Activated CD8-positive, alpha-beta memory T cell treated with anti-CD3 and anti-CD28 coated beads, Interleukin-2, amount 10 ng/mL, durations not matched to agents 7 days and 5 days (primary cell): Measurements from ENCODE around the gene TSACC. TPM values are rescaled to one million over a fixed set of nuclear protein-coding genes. Genes with fewer than 3 reads are reported as not detected.

Experiments used
- ATAC-seq: fragments of 150-1000 bp; cut with Tn5 transposase; one replicate; pipeline ENCODE4 v1.10.0; 2021; ENCODE audit warnings: moderate library complexity
- CTCF ChIA-PET: fragments of 350-600 bp; sonication (Branson Sonifier 250); formaldehyde crosslinking; loops from one replicate; lab custom pipeline; 2021; ENCODE audit warnings: antibody characterized with exemption; lab: Charles Lee
- DNase-seq: peaks from one replicate; pipeline ENCODE4 v3.0.0-alpha.2; 2020
- H3K27ac Mint-ChIP-seq: one replicate; pipeline ENCODE4 v1.8.0; 2021; ENCODE audit warnings: mild to moderate bottlenecking, mixed read lengths
- H3K27me3 Mint-ChIP-seq: one replicate; pipeline ENCODE4 v1.8.0; 2021; ENCODE audit warnings: mixed read lengths
- H3K36me3 Mint-ChIP-seq: one replicate; pipeline ENCODE4 v1.8.0; 2021; ENCODE audit warnings: mild to moderate bottlenecking, mixed read lengths
- H3K4me1 Mint-ChIP-seq: one replicate; pipeline ENCODE4 v1.8.0; 2021; ENCODE audit warnings: mixed read lengths
- H3K4me3 Mint-ChIP-seq: one replicate; pipeline ENCODE4 v1.8.0; 2021; ENCODE audit warnings: mild to moderate bottlenecking, moderate library complexity, mixed read lengths
- H3K9me3 Mint-ChIP-seq: one replicate; pipeline ENCODE4 v1.8.0; 2022; ENCODE audit warnings: low read depth, mixed read lengths
- total RNA-seq, 2 experiments: library from RNA; stranded (reverse); gene quantifications; one replicate each; pipeline ENCODE4 v1.2.3, GENCODE V29; 2021

Gene TSACC
- total RNA-seq, 2 experiments from 2014 or later: not detected

DNA sequence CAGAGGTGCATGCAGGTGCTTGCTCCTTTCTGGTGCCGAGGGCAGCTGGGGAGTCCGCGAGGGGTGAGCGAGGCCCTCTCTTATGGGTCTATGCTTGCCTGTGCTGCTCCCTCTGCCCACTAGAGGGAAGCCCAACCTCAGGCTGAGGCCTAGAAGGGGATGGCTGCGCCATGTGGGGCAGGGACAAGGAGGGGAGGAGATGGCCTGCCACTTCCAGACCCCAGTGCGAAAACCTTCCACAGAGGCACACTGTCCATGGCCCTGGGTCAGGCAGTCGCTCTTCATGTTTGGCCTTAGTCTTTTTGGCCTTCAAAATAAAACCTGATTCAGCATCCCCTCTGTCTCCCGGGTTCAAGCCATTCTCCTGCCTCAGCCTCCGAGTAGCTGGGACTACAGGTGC is 44.7 kb downstream of the TSACC start:
- ATAC-seq: peak; percentile 84

DNA sequence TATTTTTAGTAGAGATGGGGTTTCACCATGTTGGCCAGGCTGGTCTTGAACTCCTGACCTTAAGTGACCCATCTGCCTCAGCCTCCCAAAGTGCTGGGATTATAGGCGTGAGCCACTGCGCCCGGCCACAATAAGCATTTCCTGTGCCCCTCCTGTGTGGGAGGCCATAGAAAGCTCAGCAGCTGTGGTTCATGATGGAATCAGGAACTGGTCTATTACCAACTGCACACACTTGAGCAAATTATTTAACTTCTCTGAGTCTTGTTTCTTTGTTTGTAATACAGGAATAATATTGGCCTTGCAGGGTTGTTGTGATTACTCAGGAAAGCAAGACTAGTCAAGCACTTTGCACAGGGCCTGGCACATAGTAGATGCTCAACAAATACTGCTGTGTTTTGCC is 45.7 kb downstream of the TSACC start:
- peaks cover 9% of the 10 kb centered on the region for H3K4me1 Mint-ChIP-seq
- ATAC-seq (no peak), DNase-seq (no peak)
- H3K36me3 Mint-ChIP-seq: no peaks in the 10 kb centered on the region
- no peaks in the 10 kb centered on the region for H3K9me3 Mint-ChIP-seq
- CTCF ChIA-PET: interaction anchor here (0.7 to 13.1 kb wide), 9 partner anchors 21 to 224 kb away, joined by 3 to 463 read pairs (median 19); no protein-coding TSS in a partner anchor
- no peak overlapping the region for H3K27ac Mint-ChIP-seq
- H3K4me3 Mint-ChIP-seq: no peak overlapping the region
- peaks cover 21% of the 10 kb centered on the region for H3K27me3 Mint-ChIP-seq

More for the DNA sequence above, 44.7 kb downstream of the TSACC start:
- H3K4me1 Mint-ChIP-seq: peaks cover 6% of the 10 kb centered on the region
- peaks cover 14% of the 10 kb centered on the region for H3K27me3 Mint-ChIP-seq
- no peak overlapping the region for H3K27ac Mint-ChIP-seq
- H3K4me3 Mint-ChIP-seq: no peak overlapping the region
- peak; percentile 74 for DNase-seq
- CTCF ChIA-PET: interaction anchor here (0.8 to 13.1 kb wide), 9 partner anchors 9 to 225 kb away, joined by 3 to 463 read pairs (median 6); no protein-coding TSS in a partner anchor
- H3K9me3 Mint-ChIP-seq: no peaks in the 10 kb centered on the region
- H3K36me3 Mint-ChIP-seq: no peaks in the 10 kb centered on the region

DNA sequence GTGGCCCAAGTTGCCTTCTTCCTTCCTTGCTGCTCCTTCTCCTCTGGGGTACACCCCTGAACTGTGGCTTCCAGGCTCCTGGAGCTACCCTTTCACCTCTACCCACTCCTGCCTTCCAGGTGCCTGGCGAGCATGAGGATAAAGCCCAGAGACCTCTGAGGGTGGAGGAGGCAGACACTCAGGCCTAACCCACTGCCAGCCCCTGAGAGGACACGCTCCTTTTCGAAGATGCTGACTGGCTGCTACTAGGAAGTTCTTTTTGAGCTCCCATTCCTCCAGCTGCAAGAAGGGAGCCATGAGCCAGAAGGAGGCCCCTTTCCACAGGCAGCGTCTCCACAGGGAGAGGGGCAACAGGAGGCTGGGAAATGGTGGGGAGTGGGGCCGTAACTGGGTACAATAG is 46.3 kb downstream of the TSACC start:
- no peaks in the 10 kb centered on the region for H3K9me3 Mint-ChIP-seq
- H3K4me1 Mint-ChIP-seq: peaks cover 9% of the 10 kb centered on the region
- no peak for DNase-seq
- no peaks in the 10 kb centered on the region for H3K36me3 Mint-ChIP-seq
- ATAC-seq: no peak
- H3K4me3 Mint-ChIP-seq: no peak overlapping the region
- H3K27me3 Mint-ChIP-seq: peaks cover 28% of the 10 kb centered on the region
- H3K27ac Mint-ChIP-seq: no peak overlapping the region
- CTCF ChIA-PET: interaction anchor here (0.7 to 13.1 kb wide), 17 partner anchors 11 to 305 kb away, joined by 3 to 463 read pairs (median 15); no protein-coding TSS in a partner anchor

DNA sequence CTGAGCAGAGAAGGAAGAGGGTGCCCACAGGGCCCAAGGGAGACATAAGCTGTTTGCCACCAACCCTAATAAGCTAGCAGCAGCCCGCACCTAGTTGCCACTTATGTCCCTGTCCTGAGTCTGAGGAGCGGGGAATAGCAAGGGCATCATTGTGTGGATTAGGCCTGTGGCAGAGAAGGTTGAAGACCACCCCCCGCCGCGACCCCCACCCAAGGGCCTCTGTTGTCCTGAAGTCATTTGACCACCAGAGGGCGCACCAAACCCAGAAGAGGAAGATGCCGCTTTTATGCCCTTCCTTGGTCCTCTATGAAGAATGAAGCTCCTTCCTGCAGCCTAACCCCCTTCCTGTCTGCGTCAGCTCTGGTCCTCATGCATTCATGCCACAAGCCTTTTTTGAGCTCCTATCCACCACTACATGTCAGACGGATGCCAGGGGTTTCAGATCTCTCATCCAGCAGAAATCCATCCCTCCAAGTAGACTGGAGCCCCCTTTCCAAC is 47.3 kb downstream of the TSACC start:
- Mint-ChIP-seq H3K9me3 (no peaks in the 10 kb centered on the region), H3K4me3 (no peak overlapping the region), H3K27ac (no peak overlapping the region), H3K4me1 (peaks cover 9% of the 10 kb centered on the region), H3K36me3 (no peaks in the 10 kb centered on the region), H3K27me3 (peaks cover 37% of the 10 kb centered on the region)
- CTCF ChIA-PET: interaction anchor here (0.6 to 13.1 kb wide), 91 partner anchors 8 to 1512 kb away, joined by 3 to 463 read pairs (median 6); partner anchors contain the start of genes BCAN, BGLAP, GPATCH4 and HAPLN2
- peak; percentile 84 for DNase-seq
- ATAC-seq: peak; percentile 79

DNA sequence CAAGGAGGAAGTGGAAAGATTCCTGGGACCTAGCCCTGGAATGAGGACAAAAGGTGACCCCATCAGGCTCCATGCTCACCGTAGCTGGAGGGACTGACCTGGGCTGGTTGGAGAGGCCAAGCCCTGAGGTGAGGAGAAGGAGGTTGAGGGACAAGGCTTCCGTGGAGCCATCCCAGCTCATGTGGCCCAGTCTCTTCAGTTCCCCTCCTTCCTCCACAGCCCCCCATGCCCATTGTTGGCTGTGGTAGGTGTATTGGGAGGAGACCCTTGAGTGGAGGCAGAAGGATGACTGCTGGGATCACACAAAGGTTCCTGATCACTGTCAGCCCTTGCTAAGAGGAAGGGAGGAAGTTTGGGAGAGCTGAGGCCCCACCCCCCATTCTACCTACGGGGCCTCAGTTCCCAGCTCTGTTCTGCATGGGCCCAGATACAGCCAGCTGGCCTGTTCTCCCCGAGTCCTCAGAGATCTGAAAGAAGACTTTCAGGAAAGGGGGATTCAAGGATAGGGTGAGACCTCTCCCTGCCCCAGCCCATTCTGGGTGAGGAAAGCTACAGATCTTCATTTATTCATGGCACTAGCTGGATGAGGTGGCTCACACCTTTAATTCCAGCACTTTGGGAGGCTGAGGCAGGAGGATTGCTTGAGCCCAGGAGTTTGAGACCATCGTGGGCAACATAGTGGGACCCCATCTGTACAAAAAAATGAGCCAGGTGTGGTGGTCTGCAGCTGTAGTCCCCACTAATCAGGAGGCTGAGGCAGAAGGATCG is 48.0 kb downstream of the TSACC start:
- H3K27me3 Mint-ChIP-seq: peaks cover 40% of the 10 kb centered on the region
- DNase-seq (no peak), ATAC-seq (no peak)
- H3K36me3 Mint-ChIP-seq: no peaks in the 10 kb centered on the region
- CTCF ChIA-PET: interaction anchor here (0.6 to 13.1 kb wide), 93 partner anchors 7 to 1513 kb away, joined by 3 to 463 read pairs (median 6); partner anchors contain the start of genes BCAN, BGLAP, GPATCH4 and HAPLN2
- H3K9me3 Mint-ChIP-seq: no peaks in the 10 kb centered on the region
- no peak overlapping the region for H3K4me3 Mint-ChIP-seq
- H3K4me1 Mint-ChIP-seq: peaks cover 9% of the 10 kb centered on the region
- no peak overlapping the region for H3K27ac Mint-ChIP-seq

DNA sequence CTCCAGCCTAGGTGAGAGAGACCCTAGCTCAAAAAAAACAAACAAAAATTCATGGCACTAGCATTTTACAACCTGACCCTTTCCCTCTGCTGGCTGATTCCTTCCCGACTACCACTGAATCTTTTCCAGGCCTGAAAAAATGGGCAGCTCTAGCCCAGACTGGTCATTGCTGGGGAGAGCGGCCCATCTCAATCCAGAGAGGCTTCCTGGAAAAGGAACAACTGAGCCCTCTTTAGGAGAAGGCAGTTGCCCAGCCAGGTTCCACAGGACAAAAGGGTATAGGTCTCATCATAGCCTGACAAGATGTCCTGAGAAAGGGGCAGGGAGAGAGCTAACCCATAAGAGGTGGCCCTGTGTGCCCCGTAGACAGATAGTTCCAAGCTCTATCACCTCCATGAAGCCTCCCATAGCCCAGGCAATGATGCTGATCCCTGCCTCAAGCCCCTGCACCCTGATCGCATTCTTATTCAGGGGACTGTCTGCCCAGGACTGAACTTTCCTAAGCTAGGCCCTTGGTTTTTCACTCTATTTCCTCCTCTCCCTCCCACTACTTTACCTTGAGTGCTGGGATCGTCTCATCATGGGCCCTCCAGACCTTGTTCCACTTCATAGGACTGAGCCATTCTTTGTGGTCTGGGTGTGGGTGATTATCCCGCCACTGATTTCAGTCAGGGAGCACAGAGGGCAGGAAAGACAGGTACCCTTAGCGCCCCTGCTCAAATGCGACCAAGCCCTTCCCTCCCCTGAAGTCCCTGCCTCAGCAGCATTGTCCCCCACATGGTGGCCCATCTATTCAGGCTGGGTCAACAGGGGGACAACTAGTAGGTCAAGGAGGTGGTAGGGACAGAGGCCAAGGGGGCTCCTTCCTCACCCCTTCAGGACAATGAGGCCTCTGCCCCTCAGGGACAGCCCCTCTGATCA is 48.9 kb downstream of the TSACC start:
- DNase-seq: no peak
- Mint-ChIP-seq H3K27ac (no peak overlapping the region), H3K27me3 (peaks cover 40% of the 10 kb centered on the region), H3K36me3 (no peaks in the 10 kb centered on the region), H3K4me1 (peaks cover 9% of the 10 kb centered on the region), H3K9me3 (no peaks in the 10 kb centered on the region), H3K4me3 (no peak overlapping the region)
- no peak for ATAC-seq
- CTCF ChIA-PET: interaction anchor here (0.8 to 13.1 kb wide), 15 partner anchors 12 to 339 kb away, joined by 3 to 463 read pairs (median 22); no protein-coding TSS in a partner anchor

DNA sequence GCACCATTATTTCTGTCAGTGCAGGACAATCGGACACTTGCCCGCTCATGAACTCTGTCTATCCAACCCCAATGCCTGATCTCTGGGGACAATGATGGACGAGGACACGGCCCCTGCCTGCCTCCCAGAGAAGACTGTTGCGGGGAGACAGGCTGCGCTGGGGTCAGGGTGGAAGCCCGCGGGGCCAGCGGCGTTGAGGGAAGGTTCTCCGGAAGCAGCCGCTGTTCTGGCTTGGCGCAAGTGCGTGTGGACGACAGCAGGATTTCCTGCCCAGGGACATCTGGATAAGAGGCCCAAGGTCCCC is 49.5 kb downstream of the TSACC start:
- no peaks in the 10 kb centered on the region for H3K36me3 Mint-ChIP-seq
- no peaks in the 10 kb centered on the region for H3K9me3 Mint-ChIP-seq
- CTCF ChIA-PET: interaction anchor here (2.9 to 13.1 kb wide), 3 partner anchors 45 to 223 kb away, joined by 60 to 463 read pairs (median 107); no protein-coding TSS in a partner anchor
- ATAC-seq (no peak), DNase-seq (no peak)
- H3K4me1 Mint-ChIP-seq: peaks cover 9% of the 10 kb centered on the region
- H3K27me3 Mint-ChIP-seq: peaks cover 40% of the 10 kb centered on the region
- H3K4me3 Mint-ChIP-seq: no peak overlapping the region
- H3K27ac Mint-ChIP-seq: no peak overlapping the region

DNA sequence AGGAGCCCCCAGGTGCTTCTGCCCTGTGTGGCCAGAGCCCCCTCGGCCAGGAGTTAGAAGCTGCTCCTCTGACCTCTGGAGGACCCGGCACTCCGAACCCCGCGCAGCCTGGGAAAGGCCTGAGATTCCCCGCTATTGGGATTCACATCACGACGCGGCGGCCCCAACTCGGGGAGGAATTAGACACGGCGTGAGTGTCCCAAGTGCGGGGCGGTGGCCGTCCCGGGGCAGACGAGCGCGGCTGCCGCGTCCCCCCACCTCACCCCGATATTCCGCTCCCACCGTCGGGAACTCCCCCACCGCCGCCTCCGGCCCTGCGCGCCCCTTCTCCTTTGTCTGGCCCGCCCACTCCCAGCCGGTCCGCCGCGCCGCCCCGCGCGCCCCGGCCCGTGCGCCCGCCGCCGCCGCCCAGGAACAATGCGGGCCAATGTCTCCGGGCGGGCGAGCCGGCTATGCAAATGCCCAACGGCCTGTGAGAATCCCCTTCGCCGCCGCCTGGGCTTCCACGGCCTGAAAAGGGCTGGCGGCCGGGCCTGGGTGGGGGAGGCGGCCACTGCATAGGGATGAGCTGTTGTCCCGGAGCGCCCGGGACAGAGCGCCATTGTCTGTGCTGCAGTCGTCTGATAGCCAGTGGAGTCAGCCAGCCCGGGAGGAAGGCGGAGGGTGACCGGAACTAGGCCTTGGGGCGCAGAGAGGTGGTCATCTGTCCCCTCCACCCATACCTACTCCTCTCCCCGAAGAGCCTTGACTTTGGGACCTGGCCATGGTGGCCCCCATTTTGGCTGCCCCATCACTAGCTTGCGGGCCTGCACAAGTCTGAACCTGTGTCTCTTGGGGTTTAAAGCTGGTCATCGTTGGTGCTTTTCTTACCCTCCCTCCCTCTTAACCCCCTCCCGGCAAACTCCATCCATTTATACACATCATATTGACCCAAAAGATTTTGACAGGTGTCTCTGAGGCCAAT is 50.1 kb downstream of the TSACC start:
- Mint-ChIP-seq H3K4me1 (peaks cover 9% of the 10 kb centered on the region), H3K36me3 (no peaks in the 10 kb centered on the region), H3K9me3 (no peaks in the 10 kb centered on the region), H3K27me3 (peaks cover 40% of the 10 kb centered on the region), H3K4me3 (no peak overlapping the region), H3K27ac (no peak overlapping the region)
- no peak for DNase-seq
- ATAC-seq: no peak
- CTCF ChIA-PET: interaction anchor here (0.6 to 13.1 kb wide), 3 partner anchors 62 to 225 kb away, joined by 3 to 463 read pairs (median 4); no protein-coding TSS in a partner anchor

DNA sequence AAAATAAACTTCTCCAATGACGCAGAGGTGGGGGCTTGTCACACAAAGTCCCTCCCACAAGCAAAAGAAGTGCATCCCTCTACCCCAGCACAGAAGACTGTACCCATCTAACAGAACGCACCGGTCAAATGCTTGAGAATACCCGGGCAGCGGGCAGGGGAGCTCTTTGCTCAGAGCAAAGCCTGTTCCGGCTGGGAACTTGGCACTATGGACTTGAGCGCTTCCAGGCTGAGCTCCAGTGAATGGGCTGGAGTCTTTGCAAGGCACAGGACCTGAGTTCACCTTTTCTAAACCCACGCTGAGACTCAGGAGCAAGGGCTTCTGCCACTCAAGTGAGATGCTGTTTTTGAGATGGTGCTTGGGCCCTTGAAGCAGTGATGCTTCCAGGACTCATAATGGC is 51.0 kb downstream of the TSACC start:
- H3K4me1 Mint-ChIP-seq: peaks cover 7% of the 10 kb centered on the region
- ATAC-seq (no peak), DNase-seq (no peak)
- peaks cover 40% of the 10 kb centered on the region for H3K27me3 Mint-ChIP-seq
- H3K4me3 Mint-ChIP-seq: no peak overlapping the region
- no peaks in the 10 kb centered on the region for H3K36me3 Mint-ChIP-seq
- CTCF ChIA-PET: interaction anchor here (0.6 to 13.1 kb wide), 4 partner anchors 61 to 219 kb away, joined by 3 to 463 read pairs (median 3); no protein-coding TSS in a partner anchor
- no peaks in the 10 kb centered on the region for H3K9me3 Mint-ChIP-seq
- H3K27ac Mint-ChIP-seq: no peak overlapping the region

DNA sequence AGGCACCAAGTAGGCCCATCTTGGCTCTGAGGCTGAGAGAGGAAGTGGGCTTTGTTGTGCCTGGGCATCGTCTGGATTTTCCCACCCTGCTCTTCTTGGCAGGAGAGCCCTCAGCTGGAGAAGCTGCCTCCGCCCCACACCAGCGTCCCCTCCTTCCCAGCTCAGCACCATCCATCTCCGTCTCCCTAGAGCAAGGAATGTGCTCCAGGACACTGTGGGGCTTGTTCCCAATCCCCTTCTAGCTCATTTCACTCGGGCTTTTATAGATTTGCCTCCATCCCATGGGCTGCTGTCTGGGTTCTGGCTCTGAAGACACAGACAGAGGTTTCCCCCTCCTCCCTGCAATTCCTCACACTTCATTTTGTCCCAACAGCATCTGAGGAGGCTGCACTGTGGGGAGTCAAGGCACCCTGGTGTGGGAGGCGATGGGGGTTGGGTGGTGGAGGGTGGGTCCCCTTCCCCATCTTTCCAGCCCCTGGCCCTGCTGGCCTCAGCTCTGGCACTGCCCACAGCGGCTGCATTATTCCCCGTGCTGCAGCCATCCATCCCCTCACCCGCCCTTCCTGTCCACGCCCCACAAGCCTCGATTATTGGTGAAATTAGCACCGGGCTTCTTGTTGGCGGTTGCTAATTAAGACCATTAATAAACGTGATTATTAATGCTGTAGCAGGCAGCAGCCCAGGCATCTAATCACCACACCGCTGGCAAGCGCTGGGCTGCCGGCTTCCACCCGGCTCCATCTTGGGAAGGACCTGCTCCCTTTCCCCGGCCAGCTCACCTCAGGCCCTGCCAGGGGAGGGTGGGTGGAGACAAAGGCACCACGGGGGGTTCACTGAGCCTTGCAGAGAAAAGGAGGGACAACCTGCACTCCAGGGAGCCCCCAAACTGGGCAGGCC is 52.4 kb downstream of the TSACC start:
- CTCF ChIA-PET: interaction anchor here (1.3 to 13.1 kb wide), 3 partner anchors 60 to 218 kb away, joined by 3 to 463 read pairs (median 3); no protein-coding TSS in a partner anchor
- no peaks in the 10 kb centered on the region for H3K9me3 Mint-ChIP-seq
- H3K4me1 Mint-ChIP-seq: peaks cover 6% of the 10 kb centered on the region
- no peak overlapping the region for H3K27ac Mint-ChIP-seq
- no peak for ATAC-seq
- peaks cover 40% of the 10 kb centered on the region for H3K27me3 Mint-ChIP-seq
- no peak overlapping the region for H3K4me3 Mint-ChIP-seq
- DNase-seq: no peak
- H3K36me3 Mint-ChIP-seq: no peaks in the 10 kb centered on the region

DNA sequence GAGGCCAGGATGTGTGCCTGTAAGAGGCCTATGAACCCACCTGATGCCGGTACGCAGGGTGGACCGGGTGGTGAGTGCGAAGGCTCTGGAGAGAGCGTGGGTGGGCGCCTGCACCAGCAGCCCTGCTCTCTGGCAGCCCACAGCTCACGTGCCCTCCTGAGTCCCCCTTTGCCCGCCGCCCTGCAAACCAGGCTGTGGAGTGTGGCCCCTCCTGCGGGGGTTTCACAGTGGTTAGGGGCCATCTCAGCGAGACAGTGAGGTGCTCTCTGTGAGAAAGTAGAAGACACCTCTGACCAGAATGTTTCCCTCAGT is 53.0 kb downstream of the TSACC start:
- no peak overlapping the region for H3K27ac Mint-ChIP-seq
- peaks cover 3% of the 10 kb centered on the region for H3K4me1 Mint-ChIP-seq
- no peak overlapping the region for H3K4me3 Mint-ChIP-seq
- H3K36me3 Mint-ChIP-seq: no peaks in the 10 kb centered on the region
- H3K27me3 Mint-ChIP-seq: peaks cover 40% of the 10 kb centered on the region
- DNase-seq (no peak), ATAC-seq (no peak)
- no peaks in the 10 kb centered on the region for H3K9me3 Mint-ChIP-seq
- CTCF ChIA-PET: no interaction called here
